Activated CD8-positive, alpha-beta memory T cell treated with anti-CD3 and anti-CD28 coated beads for 36 hours (primary cell): Measurements from ENCODE around the gene DACT2. TPM values are rescaled to one million over a fixed set of nuclear protein-coding genes. Genes with fewer than 3 reads are reported as not detected.
"Not testable (repeated sequence)": the region's sequence is repeated elsewhere in the genome, so short reads cannot be mapped to it uniquely, and the experiment has no call there.

Experiments used
- CTCF ChIA-PET: fragments of 350-600 bp; sonication (Branson Sonifier 250); formaldehyde crosslinking; loops from one replicate; lab custom pipeline; 2021; ENCODE audit warnings: antibody characterized with exemption; lab: Charles Lee
- POLR2A ChIA-PET: fragments of 350-600 bp; sonication (Branson Sonifier 250); formaldehyde crosslinking; loops from one replicate; lab custom pipeline; 2021; ENCODE audit warnings: antibody characterized with exemption; lab: Charles Lee
- total RNA-seq, 2 experiments: library from RNA; stranded (reverse); gene quantifications; one replicate each; pipeline ENCODE4 v1.2.3, GENCODE V29; 2021

Gene DACT2
- total RNA-seq, 2 experiments from 2014 or later: not detected

- POLR2A ChIA-PET, CTCF ChIA-PET: not testable (repeated sequence)
Measured at GRCh38 chr6:168287460-168287859, 32.1 kb downstream of the DACT2 start.

DNA sequence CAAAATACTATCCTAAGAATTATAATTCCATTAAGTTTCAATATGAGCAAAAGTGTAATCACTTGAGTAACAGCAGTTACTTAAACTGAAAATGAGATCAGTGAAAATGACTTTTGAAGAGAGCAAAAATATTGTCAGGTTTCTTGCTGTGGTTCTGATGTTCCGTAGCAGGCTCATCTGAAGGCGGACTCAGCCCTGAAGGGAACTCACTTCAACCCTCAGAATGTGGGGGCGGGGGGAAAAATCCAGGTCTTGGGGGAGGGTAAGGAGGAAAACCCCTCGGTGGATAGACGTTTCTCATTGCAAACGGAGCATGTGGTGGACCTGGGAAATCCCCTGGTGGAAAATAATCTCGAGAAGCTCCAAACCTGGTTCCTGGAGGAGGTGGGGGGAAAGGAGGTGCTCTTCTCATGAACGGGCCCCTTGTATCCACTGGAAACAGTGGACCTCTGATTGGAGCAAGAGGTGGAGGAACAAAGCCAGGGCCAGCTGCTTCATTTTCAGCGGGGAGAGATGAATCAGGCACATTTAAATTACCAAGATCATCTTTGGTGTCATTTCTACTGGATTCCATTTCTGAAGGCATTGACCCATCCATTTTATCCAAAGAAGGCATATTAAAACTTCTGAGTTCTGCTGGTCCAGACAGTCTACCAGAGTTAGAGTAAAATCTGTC, 32.7 kb downstream of the DACT2 start:
- POLR2A ChIA-PET, CTCF ChIA-PET: not testable (repeated sequence)

DNA sequence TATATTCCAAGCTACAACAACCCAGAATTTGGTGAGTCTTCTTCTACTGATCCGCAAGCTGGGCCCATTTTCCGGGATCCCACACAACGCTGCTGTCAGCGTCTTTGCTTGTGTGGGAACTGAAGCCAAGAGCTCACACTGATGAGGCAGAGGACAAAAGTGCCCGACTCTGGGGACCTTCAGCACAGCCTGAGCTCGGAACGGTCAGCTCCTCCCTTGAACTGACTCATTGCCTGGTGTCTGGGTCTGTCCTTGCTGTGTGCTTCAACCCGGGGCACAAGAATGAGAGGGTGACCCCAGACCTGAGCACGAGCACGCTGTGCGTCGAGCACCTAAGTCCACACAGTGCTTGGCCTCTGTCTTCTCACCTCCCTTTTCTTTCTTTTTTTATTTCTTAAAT, 33.5 kb downstream of the DACT2 start:
- ChIA-PET POLR2A (no interaction called here), CTCF (no interaction called here)

DNA sequence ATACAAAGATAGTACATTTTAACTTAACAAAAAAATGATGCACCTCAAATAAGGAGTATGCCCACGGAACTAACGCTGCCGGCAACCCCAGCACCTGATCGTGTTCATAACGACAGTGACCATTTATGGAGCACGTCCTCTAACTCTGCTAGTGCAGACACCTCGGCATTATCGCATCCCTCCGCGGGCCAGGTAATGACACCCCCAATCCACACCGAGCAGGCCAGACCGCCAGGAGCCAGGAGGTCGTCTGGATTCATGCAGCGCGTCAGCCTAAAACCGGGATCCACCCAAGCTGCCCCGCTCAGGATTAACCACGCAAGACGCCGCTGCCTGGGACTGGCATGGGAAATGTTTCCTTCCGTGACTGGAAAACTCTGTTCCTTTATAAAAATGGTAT, 34.1 kb downstream of the DACT2 start:
- POLR2A ChIA-PET: no interaction called here
- CTCF ChIA-PET: no interaction called here

GRCh38 chr6:168284187-168284586, 35.4 kb downstream of the DACT2 start:
- CTCF ChIA-PET: no interaction called here
- POLR2A ChIA-PET: no interaction called here

DNA sequence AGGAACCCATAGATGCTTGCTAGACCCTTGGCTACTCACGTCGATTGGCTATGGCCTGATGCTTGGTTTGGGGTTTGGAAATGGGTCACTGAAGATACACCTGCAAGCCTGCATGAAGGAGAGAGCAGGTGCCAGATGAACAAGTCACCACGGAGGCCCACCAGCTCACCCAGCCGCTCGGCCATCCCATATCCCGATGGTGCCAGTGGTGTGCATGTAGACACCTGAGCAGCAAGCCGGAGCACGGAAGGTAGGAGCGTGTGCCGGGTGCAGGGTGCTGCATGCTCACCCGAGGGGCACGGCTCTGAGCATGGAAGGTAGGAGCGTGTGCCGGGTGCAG, 35.9 kb downstream of the DACT2 start:
- CTCF ChIA-PET: no interaction called here
- POLR2A ChIA-PET: no interaction called here

DNA sequence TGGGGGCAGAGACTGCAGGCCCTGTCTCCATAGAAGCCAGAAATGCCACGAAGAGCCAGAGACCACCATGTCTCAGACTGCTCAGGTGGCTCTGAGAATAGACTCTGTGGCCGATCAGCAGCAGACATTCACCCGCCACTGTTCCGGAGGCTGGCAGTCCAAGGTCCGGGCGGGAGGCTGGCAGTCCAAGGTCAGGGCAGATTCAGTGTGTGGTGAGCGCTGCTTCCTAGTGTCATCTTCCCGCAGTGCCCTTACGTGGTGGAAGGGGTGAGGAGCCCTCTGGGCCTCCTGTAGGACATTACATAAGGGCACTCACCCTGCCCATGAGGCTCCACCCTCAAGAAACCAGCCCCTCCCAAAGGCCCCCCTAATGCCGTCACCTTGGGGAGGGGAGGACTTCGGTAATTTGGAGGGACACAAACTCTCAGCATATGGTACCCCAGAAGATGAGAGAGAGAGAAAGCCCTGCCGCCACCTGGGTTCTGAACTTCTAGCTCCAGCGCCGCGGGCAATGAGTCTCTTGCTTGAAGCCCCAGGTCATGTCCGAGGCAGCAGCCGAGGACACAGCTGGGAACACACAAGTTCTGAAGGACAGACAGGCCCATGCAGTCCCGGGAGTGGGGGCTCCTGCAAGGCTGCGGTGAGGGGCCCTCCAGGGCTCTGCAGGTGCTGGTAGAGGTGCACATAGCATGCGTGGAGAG, 36.4 kb downstream of the DACT2 start:
- ChIA-PET CTCF (no interaction called here), POLR2A (no interaction called here)

DNA sequence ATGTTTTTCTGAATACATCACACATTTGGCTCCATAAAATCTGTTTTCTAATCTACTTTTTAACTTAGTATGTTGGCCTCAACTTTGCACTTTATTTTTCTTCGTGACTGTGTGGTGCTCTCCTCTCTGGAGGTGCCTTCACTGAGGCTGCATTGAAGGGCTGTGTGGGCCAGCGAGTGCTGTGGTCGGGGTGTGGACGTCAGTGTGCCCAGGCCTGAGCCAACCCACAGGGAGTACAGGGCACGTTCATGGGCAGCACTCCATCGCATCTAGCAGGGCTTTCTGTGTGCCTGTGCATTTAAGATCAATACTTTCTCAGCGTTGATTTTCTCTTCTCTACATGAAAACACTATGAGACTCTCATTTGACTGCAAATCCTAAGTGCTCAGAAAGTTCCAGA, 37.8 kb downstream of the DACT2 start:
- POLR2A ChIA-PET: no interaction called here
- CTCF ChIA-PET: no interaction called here

DNA sequence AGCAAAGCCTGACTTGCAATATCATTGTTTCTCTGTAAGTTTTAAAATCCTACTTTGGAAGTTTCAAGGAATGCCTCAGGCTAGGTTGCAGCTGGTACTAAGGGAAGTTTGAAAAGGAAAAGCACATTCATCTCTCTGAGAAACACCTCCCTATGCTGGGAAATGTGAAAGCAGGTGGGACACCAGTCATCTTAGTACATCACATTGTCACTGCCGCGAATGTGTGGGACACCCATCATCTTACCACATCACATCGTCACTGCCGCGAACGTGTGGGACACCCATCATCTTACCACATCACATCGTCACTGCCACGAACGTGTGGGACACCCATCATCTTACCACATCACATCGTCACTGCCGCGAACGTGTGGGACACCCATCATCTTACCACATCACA, 38.3 kb downstream of the DACT2 start:
- POLR2A ChIA-PET, CTCF ChIA-PET: not testable (repeated sequence)

DNA sequence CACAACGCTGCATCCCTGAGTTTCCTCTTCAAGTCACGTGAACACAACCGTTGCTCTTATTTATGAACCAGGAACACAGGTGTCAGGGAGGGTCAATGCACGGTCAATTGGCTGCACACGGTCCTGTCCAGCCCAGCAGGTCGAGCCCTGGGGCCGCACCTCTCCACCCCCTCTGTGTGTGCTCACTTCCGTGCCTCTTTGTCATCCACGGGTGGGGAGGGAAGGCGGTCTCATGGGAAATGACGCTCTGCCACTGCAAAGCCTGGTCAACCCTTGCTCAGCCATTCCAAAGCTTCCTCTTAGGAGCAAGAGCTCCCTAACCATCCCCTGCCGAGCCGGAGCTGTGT, 38.7 kb downstream of the DACT2 start:
- CTCF ChIA-PET: no interaction called here

GRCh38 chr6:168280020-168280898, 39.3 kb downstream of the DACT2 start:
- ChIA-PET POLR2A (no interaction called here), CTCF (no interaction called here)

More for the DNA sequence above, 38.7 kb downstream of the DACT2 start:
- POLR2A ChIA-PET: no interaction called here

DNA sequence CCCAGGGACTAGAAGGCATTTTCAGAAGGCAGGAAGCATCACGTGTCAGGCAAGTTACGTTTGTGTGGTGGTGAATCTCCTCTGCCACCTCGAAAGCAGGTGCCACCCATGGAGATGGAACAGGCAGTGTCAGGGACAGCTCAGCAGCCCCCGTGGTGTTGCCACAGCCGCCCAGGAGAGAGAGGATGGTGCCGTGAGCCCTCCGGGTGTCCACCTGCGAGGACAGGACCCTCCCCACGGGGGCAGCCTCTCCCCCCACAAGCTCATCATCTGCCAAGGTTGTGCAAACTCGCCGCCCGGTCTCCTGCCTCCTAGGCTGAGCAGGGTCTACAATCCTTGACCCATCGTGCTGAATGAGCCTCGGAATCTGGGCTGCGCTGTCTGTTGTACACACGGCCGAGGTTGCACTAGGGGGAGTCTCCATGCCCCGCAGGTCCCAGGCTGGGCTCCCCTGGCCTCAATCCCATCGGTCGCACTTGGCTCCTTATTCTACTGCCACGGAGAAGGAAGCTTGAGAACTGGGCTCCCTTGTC, 40.1 kb downstream of the DACT2 start:
- CTCF ChIA-PET: no interaction called here
- POLR2A ChIA-PET: no interaction called here

DNA sequence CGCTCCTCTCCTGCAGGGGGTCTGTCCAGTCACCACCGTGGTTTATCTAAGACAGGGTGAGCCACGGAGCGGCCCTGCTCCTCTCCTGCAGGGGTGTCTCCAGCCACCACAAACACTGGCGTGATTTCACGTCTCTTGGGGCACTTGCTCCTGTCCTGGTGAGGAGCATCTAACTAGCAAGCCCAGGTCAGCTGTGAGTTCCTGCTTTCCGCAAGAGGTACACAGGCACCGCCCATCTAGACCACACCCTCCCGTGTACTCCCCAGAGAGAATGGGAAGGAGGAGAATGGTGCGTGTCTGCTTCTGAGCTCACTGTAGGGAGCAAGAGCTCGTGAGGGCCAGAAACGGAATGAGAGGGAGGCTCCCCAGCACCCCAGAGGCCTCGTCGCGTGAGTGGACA, 40.7 kb downstream of the DACT2 start:
- ChIA-PET CTCF (no interaction called here), POLR2A (no interaction called here)

DNA sequence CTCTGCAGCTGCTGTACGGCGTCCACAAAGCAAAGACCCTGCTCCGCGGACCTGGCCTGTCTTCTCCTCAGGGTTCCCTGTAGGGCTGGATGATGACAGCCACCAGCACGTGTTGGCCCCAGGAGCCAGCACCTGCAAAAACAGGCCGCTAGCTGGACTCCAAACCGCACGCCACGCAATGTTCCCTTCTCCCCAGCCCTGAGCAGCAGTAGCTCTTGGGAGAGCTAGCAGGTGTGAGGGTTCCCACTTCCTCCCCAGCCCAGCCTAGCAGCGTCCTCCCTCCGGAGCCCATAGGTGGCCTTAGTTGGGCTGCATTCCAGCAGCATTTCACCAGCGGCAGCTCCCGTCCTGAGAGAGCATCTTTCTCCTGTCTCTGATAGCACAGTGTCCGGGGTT, 42.3 kb downstream of the DACT2 start:
- POLR2A ChIA-PET: no interaction called here
- CTCF ChIA-PET: no interaction called here

DNA sequence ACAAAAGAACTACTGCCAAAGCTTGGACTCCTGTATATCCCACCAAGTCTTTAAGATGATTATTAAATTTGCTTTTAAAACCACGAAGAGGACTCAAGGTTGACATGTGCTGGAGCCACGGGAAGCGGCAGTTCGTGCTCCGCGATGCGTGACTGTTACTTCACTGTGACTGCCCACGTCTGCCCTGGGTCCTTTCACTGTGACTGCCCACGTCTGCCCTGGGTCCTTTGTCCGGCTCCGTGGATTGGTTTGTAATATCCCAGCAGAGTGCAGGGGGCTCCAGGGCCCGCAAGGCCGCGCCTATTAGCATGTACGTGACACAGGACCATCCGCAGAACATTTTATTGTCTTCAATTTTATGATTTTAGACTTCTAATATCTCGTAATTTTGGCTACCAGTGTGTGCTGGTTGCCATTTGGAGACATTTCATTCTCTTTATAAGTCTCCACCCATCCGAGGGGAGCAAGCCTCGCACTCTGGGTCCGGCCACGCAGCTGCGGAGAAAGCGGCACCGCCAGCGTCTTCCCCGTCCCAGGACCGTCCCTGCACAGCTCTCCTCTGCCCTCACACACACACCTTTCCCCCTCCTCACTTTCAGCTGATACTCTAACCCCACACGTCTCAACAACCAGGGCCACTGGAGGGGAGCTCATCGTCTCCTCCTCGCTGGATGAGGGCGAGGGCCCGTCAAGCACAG, 42.9 kb downstream of the DACT2 start:
- ChIA-PET CTCF (no interaction called here), POLR2A (no interaction called here)

GRCh38 chr6:168275168-168275567, 44.4 kb downstream of the DACT2 start:
- POLR2A ChIA-PET: no interaction called here
- CTCF ChIA-PET: no interaction called here

DNA sequence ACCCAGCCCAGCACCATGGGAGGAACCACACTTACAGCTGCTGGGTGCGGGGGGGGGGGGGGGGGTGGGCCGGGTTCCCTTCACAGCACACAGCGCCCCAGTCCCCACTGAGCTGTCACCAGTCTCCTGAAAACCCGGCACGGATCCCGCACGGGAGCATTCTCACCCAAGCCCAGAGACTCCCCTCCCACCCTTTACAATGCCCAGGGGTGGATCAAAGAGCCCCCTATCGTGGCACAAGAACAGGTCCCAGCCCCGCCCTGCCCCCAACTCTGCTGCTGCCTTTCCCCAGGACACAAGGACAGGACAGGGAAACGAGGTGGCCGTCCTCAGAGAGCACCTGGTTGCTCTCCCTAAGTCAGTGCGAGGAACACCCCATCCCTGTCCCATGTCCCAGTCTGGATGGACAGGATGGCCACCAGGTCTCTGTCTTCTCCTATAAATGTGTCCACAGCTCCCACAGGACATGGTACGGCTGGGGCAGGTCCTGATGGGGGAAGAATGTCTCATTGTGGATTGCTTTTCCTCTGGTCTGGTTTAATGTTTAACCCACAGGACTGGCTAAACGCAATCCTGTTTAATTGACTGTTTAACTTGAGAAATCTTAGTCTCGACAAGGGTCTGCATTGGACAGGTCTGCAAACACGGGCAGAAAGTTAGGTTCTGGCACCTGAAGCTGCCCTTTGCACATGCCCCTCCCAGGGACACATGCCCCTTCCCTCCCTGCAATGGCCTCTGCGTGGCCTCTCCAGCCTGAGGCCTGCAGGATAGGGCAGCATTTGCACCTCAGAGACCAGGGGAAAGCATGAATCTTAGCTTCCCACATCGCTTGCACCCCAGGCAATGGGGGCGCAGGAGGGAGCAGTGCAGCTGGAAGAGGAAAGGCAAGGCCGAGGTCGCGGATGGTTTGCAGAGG, 45.3 kb downstream of the DACT2 start:
- ChIA-PET CTCF (no interaction called here), POLR2A (no interaction called here)

DNA sequence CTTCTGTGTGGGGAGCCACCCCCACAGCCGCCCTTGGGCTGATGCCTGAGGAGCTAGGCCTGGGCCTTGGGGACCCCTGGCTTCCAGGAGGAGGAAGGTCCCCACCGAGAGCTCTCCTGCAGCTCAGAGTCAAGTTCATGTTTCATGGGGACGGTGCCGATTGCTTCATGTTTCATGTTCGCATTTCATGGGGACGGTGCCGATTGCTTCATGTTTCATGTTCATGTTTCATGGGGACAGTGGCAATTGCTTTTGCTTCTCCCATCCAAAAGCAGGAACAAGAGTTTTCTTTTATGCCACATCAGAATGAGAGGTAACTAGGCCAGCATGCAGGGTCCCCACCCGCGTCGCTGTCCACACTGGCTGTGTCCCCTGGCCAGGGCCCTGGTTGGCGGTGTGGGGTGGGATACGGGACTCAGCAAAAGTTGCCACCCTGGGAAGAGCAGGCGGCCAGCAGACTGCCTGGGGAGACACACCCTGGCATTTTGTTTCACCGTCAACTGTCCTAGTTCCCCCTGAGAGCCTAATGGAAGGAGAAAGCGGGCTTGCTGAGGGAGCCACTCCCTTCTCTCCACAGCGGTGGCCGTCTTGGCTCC, 46.0 kb downstream of the DACT2 start:
- CTCF ChIA-PET: no interaction called here
- POLR2A ChIA-PET: no interaction called here
